Sigmoid colon (tissue), 4 donors: ENCODE data around the gene CT45A2.
"Not testable (repeated sequence)": the region's sequence is repeated elsewhere in the genome, so short reads cannot be mapped to it uniquely, and the experiment has no call there.

ENCODE experiments used
- POLR2A ChIP-seq, 2 donors: fragments of 450-650 bp; IDR thresholded peaks; one replicate each; pipeline ENCODE4 v1.6.1; 2016; ENCODE audit warnings: antibody characterized with exemption in 2 of 2, mild to moderate bottlenecking in 2 of 2, moderate library complexity in 2 of 2
- POLR2AphosphoS5 ChIP-seq, 4 donors: sonication (generic); formaldehyde crosslinking; IDR thresholded peaks; one replicate each; pipeline ENCODE4 v1.6.1; 2017; ENCODE audit warnings: antibody characterized with exemption in 4 of 4

GRCh38 chrX:135802687-135803086, 17.1 kb downstream of the CT45A2 start, which contains the start of gene CT45A6:
- not testable (repeated sequence) for TF ChIP-seq POLR2AphosphoS5, POLR2A (IDR thresholded peaks at IDR 0.05)
